ENCODE measurements around the gene ARPP21. TPM values are rescaled to one million over a fixed set of nuclear protein-coding genes. Genes with fewer than 3 reads are reported as not detected.

ARPP21 gene
- total RNA-seq, 1 experiment from 2014 or later, result not detected

GRCh38 chr3:35761311-35761710 lies 122.0 kb downstream of the ARPP21 start:
- peaks cover 25% of the 10 kb centered on the region for H3K4me1 Mint-ChIP-seq
- DNase-seq (ENCODE audit: low spot score), result no peak
- H3K36me3 Mint-ChIP-seq, result no peaks in the 10 kb centered on the region
- no peak for TF ChIP-seq ZNF121 (CRISPR knock-in tag; IDR thresholded peaks at IDR 0.05)
- H3K27me3 Mint-ChIP-seq (ENCODE audit: low read depth), result no peaks in the 10 kb centered on the region
- ATAC-seq, result no peak
- no peaks in the 10 kb centered on the region for H3K9me3 Mint-ChIP-seq
- no peak overlapping the region for H3K4me3 Mint-ChIP-seq
- CTCF ChIA-PET, result no interaction called here
- POLR2A ChIA-PET, result no interaction called here
- H3K27ac Mint-ChIP-seq, result no peak overlapping the region

DNA sequence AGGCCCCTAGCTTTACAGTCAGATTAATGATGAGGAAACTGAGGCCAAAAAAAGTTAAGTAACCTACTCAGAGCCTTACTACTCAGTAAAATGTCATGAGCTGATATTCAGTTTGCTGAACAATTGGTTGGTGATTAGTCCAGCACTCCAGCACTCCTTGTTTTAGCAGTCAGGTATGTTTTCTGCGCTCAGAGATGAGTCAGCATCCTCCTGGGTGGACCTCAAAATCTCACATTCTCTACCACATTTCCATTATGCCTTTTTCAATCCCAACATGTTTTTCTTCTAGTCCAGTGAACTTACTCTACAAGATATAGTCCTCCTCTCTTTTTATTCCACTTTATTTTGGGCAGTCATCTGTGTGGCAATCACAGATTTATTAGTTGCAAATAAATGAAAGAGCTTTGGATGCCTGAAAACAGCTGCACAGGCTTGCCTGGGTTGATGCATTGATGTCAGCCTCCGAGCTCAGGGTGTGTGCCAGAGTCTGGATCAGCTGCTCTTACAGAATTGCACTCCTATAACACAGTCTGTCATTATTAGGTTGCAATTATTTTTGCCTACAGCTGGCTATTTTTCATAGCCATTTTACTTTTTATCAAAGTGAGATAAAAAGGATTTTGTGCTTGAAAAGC lies 133.2 kb downstream of the ARPP21 start:
- TF ChIP-seq CREB1 (CRISPR knock-in tag; IDR thresholded peaks at IDR 0.05), result no peak
- TF ChIP-seq SMAD4 (CRISPR knock-in tag; IDR thresholded peaks at IDR 0.05), result no peak
- TF ChIP-seq, protein P1, sequence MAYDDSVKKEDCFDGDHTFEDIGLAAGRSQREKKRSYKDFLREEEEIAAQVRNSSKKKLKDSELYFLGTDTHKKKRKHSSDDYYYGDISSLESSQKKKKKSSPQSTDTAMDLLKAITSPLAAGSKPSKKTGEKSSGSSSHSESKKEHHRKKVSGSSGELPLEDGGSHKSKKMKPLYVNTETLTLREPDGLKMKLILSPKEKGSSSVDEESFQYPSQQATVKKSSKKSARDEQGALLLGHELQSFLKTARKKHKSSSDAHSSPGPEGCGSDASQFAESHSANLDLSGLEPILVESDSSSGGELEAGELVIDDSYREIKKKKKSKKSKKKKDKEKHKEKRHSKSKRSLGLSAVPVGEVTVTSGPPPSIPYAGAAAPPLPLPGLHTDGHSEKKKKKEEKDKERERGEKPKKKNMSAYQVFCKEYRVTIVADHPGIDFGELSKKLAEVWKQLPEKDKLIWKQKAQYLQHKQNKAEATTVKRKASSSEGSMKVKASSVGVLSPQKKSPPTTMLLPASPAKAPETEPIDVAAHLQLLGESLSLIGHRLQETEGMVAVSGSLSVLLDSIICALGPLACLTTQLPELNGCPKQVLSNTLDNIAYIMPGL (CRISPR knock-in tag; IDR thresholded peaks at IDR 0.05), result no peak
- TF ChIP-seq, protein P2, sequence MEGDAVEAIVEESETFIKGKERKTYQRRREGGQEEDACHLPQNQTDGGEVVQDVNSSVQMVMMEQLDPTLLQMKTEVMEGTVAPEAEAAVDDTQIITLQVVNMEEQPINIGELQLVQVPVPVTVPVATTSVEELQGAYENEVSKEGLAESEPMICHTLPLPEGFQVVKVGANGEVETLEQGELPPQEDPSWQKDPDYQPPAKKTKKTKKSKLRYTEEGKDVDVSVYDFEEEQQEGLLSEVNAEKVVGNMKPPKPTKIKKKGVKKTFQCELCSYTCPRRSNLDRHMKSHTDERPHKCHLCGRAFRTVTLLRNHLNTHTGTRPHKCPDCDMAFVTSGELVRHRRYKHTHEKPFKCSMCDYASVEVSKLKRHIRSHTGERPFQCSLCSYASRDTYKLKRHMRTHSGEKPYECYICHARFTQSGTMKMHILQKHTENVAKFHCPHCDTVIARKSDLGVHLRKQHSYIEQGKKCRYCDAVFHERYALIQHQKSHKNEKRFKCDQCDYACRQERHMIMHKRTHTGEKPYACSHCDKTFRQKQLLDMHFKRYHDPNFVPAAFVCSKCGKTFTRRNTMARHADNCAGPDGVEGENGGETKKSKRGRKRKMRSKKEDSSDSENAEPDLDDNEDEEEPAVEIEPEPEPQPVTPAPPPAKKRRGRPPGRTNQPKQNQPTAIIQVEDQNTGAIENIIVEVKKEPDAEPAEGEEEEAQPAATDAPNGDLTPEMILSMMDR (IDR thresholded peaks at IDR 0.05), result no peak
- TF ChIP-seq ELF4 (CRISPR knock-in tag; IDR thresholded peaks at IDR 0.05; ENCODE audit: low read depth), result no peak
- no peak for TF ChIP-seq ERG (CRISPR knock-in tag; IDR thresholded peaks at IDR 0.05)
- TF ChIP-seq NFYB (CRISPR knock-in tag; conservative IDR thresholded peaks at IDR 0.05; ENCODE audit: low read depth), result no peak
- TF ChIP-seq SMAD3 (CRISPR knock-in tag; IDR thresholded peaks at IDR 0.05; ENCODE audit: borderline replicate concordance), result no peak
- TF ChIP-seq ZNF121 (CRISPR knock-in tag; IDR thresholded peaks at IDR 0.05), result no peak
- TF ChIP-seq ZBTB21 (CRISPR knock-in tag; IDR thresholded peaks at IDR 0.05; ENCODE audit: borderline replicate concordance), result no peak
- no peak for TF ChIP-seq RELA (CRISPR knock-in tag; IDR thresholded peaks at IDR 0.05; ENCODE audit: borderline replicate concordance)
- TF ChIP-seq ATF1 (CRISPR knock-in tag; IDR thresholded peaks at IDR 0.05), result no peak
- ChIA-PET CTCF (no interaction called here), POLR2A (no interaction called here)
- ATAC-seq (no peak), DNase-seq (ENCODE audit: low spot score) (no peak)
- H3K4me1 Mint-ChIP-seq, result no peaks in the 10 kb centered on the region
- H3K36me3 Mint-ChIP-seq, result no peaks in the 10 kb centered on the region
- no peaks in the 10 kb centered on the region for H3K27me3 Mint-ChIP-seq (ENCODE audit: low read depth)
- H3K27ac Mint-ChIP-seq, result no peak overlapping the region
- H3K4me3 Mint-ChIP-seq, result no peak overlapping the region
- H3K9me3 Mint-ChIP-seq, result no peaks in the 10 kb centered on the region

- ChIA-PET POLR2A (no interaction called here), CTCF (no interaction called here)
- H3K4me1 Mint-ChIP-seq, result 0 out of 2 replicates have a peak, but pooled peaks cover 2% of the 10 kb centered on the region
- no peak for TF ChIP-seq ATF6 (CRISPR knock-in tag; IDR thresholded peaks at IDR 0.05)
- TF ChIP-seq, protein P1 (CRISPR knock-in tag; IDR thresholded peaks at IDR 0.05), result no peak
- TF ChIP-seq, protein P3, sequence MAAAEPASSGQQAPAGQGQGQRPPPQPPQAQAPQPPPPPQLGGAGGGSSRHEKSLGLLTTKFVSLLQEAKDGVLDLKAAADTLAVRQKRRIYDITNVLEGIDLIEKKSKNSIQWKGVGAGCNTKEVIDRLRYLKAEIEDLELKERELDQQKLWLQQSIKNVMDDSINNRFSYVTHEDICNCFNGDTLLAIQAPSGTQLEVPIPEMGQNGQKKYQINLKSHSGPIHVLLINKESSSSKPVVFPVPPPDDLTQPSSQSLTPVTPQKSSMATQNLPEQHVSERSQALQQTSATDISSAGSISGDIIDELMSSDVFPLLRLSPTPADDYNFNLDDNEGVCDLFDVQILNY (CRISPR knock-in tag; IDR thresholded peaks at IDR 0.05), result no peak
- no peak for TF ChIP-seq ESRRA (CRISPR knock-in tag; IDR thresholded peaks at IDR 0.05; ENCODE audit: borderline replicate concordance)
- TF ChIP-seq, protein P4, sequence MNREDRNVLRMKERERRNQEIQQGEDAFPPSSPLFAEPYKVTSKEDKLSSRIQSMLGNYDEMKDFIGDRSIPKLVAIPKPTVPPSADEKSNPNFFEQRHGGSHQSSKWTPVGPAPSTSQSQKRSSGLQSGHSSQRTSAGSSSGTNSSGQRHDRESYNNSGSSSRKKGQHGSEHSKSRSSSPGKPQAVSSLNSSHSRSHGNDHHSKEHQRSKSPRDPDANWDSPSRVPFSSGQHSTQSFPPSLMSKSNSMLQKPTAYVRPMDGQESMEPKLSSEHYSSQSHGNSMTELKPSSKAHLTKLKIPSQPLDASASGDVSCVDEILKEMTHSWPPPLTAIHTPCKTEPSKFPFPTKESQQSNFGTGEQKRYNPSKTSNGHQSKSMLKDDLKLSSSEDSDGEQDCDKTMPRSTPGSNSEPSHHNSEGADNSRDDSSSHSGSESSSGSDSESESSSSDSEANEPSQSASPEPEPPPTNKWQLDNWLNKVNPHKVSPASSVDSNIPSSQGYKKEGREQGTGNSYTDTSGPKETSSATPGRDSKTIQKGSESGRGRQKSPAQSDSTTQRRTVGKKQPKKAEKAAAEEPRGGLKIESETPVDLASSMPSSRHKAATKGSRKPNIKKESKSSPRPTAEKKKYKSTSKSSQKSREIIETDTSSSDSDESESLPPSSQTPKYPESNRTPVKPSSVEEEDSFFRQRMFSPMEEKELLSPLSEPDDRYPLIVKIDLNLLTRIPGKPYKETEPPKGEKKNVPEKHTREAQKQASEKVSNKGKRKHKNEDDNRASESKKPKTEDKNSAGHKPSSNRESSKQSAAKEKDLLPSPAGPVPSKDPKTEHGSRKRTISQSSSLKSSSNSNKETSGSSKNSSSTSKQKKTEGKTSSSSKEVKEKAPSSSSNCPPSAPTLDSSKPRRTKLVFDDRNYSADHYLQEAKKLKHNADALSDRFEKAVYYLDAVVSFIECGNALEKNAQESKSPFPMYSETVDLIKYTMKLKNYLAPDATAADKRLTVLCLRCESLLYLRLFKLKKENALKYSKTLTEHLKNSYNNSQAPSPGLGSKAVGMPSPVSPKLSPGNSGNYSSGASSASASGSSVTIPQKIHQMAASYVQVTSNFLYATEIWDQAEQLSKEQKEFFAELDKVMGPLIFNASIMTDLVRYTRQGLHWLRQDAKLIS (CRISPR knock-in tag; IDR thresholded peaks at IDR 0.05; ENCODE audit: borderline replicate concordance), result no peak
- no peak for TF ChIP-seq NFATC4 (CRISPR knock-in tag; IDR thresholded peaks at IDR 0.05)
Measured at GRCh38 chr3:35773417-35773816, 134.1 kb downstream of the ARPP21 start.

More at GRCh38 chr3:35773417-35773816, 134.1 kb downstream of the ARPP21 start:
- DNase-seq (ENCODE audit: low spot score) (no peak), ATAC-seq (no peak)
- no peaks in the 10 kb centered on the region for H3K9me3 Mint-ChIP-seq
- H3K36me3 Mint-ChIP-seq, result no peaks in the 10 kb centered on the region
- no peak overlapping the region for H3K27ac Mint-ChIP-seq
- no peak overlapping the region for H3K4me3 Mint-ChIP-seq
- no peaks in the 10 kb centered on the region for H3K27me3 Mint-ChIP-seq (ENCODE audit: low read depth)

Measured in WTC11 (cell line).